K562 (cell line): Measurements from ENCODE around the gene MYPN. TPM values are rescaled to one million over a fixed set of nuclear protein-coding genes. Genes with fewer than 3 reads are reported as not detected.

Source experiments
- ATAC-seq: fragments of 200-7000 bp; cut with Tn5 transposase; 3 replicates; pipeline ENCODE4 v1.9.1; 2020; ENCODE audit warnings: moderate library complexity
- BruUV-seq: library from RNA; stranded (reverse); fragments of 400-500 nt; replicated peaks from 2 replicates; lab custom pipeline; 2021; lab: Mats Ljungman, UMichigan
- CTCF ChIA-PET: fragments of 300-600 bp; formaldehyde crosslinking; extraction: SDS; loops from one replicate; lab custom pipeline; 2021; ENCODE audit warnings: low intra/inter-chr PET ratio; lab: Yijun Ruan, JAX
- POLR2A ChIA-PET: fragments of 300-600, 350-650 bp; sonication (Branson Sonifier 250); formaldehyde crosslinking; extraction: SDS; loops from one replicate; lab custom pipeline; 2021; ENCODE audit warnings: antibody characterized with exemption, inconsistent platforms; lab: Yijun Ruan, JAX
- DNase-seq, 4 experiments: peaks; one replicate each; pipeline versions ENCODE4 v3.0.0 to v3.0.0-alpha.2; 2011 to 2018; ENCODE audit warnings: low spot score in 3 of 4, mixed read lengths in 3 of 4; ENCODE audit errors: extremely low read depth in 1 of 4
- FAIRE-seq: peaks from 2 replicates; lab custom pipeline; 2011; peaks lifted over from hg19 to GRCh38; lab: Jason Lieb, UNC
- H2AFZ ChIP-seq: 2 replicates; pipeline ENCODE4 v1.6.0; 2011; ENCODE audit warnings: low read depth, low read length, control low read depth, inconsistent platforms
- H3K27ac ChIP-seq: fragments of 200-600 bp; 3 replicates; pipeline ENCODE4 v1.8.0; 2011; ENCODE audit warnings: low read depth, mild to moderate bottlenecking, control low read depth, inconsistent platforms, low read length, moderate library complexity, mixed read lengths; ENCODE audit errors: extremely low read depth
- H3K27me3 ChIP-seq, 2 experiments: fragments of 300-600 bp in 1 of 2; 2 replicates in 1 of 2; 3 replicates in 1 of 2; pipeline versions ENCODE4 v1.6.0 to v1.8.0; 2011; ENCODE audit warnings: inconsistent platforms in 2 of 2, low read length in 2 of 2, mild to moderate bottlenecking in 1 of 2, mixed read lengths in 1 of 2, moderate library complexity in 1 of 2; ENCODE audit not compliant: control insufficient read depth in 2 of 2, insufficient read depth in 2 of 2
- H3K36me3 ChIP-seq: fragments of 300-600 bp; 3 replicates; pipeline ENCODE4 v1.8.0; 2011; ENCODE audit warnings: mild to moderate bottlenecking, low read length, inconsistent platforms; ENCODE audit not compliant: control insufficient read depth, insufficient read depth
- H3K4me1 ChIP-seq, 2 experiments: fragments of 200-600 bp in 1 of 2; replicated peaks in 1 of 2; 2 replicates in 1 of 2; 3 replicates in 1 of 2; pipeline versions ENCODE4 v1.5.1 to v1.8.0; 2011; ENCODE audit warnings: inconsistent platforms in 2 of 2, low read length in 2 of 2, mild to moderate bottlenecking in 1 of 2, mixed read lengths in 1 of 2, moderate library complexity in 1 of 2; ENCODE audit not compliant: control insufficient read depth in 2 of 2, insufficient read depth in 2 of 2
- H3K4me2 ChIP-seq: 2 replicates; pipeline ENCODE4 v1.6.1; 2011; ENCODE audit warnings: low read length, control low read depth, inconsistent platforms, mixed read lengths; ENCODE audit not compliant: insufficient read depth
- H3K4me3 ChIP-seq: fragments of 200-600 bp; sonication (generic), shearing (Covaris generic); 2 replicates; pipeline ENCODE4 v1.5.1; 2016; ENCODE audit warnings: control low read depth, inconsistent platforms
- H3K79me2 ChIP-seq: fragments of 200-600 bp; 3 replicates; pipeline ENCODE4 v1.8.0; 2011; ENCODE audit warnings: low read length, inconsistent platforms; ENCODE audit not compliant: control insufficient read depth, insufficient read depth
- H3K9ac ChIP-seq, 2 experiments: 2 replicates each; pipeline versions ENCODE4 v1.6.0 to v1.6.1; 2011; ENCODE audit warnings: low read depth in 2 of 2, low read length in 2 of 2, control low read depth in 1 of 2, inconsistent platforms in 1 of 2, mild to moderate bottlenecking in 1 of 2, mixed read lengths in 1 of 2; ENCODE audit not compliant: insufficient read depth in 1 of 2
- H3K9me1 ChIP-seq: one replicate; pipeline ENCODE4 v1.6.0; 2011; ENCODE audit warnings: inconsistent platforms, mild to moderate bottlenecking, low read length, moderate library complexity; ENCODE audit not compliant: control insufficient read depth, insufficient read depth
- H3K9me3 ChIP-seq: replicated peaks from 2 replicates; pipeline ENCODE4 v1.5.1; 2011; ENCODE audit warnings: low read depth, low read length, inconsistent platforms; ENCODE audit not compliant: control insufficient read depth, insufficient read depth
- H4K20me1 ChIP-seq: replicated peaks from 2 replicates; pipeline ENCODE4 v1.6.1; 2011; ENCODE audit warnings: low read length, inconsistent platforms, mixed read lengths; ENCODE audit not compliant: control insufficient read depth, insufficient read depth
- FOXP4 ChIP-seq: sonication (generic); formaldehyde crosslinking; IDR thresholded peaks from 2 replicates; pipeline ENCODE4 v1.8.0; 2022; ENCODE audit warnings: mild to moderate bottlenecking, missing genetic modification reagents, borderline replicate concordance
- MBD1 ChIP-seq: fragments of 250-450 bp; sonication (Bioruptor Pico); IDR thresholded peaks from 2 replicates; pipeline ENCODE4 v1.8.0; 2022; ENCODE audit warnings: inconsistent platforms
- TAF7 ChIP-seq: fragments of 450-650 bp; IDR thresholded peaks from 2 replicates; pipeline ENCODE4 v1.6.1; 2016; ENCODE audit warnings: missing genetic modification characterization, missing compliant biosample characterization
- ZBTB12 ChIP-seq: fragments of 250-450 bp; sonication (Bioruptor Pico); IDR thresholded peaks from 2 replicates; pipeline ENCODE4 v1.4.0; 2020
- ZNF407 ChIP-seq: fragments of 450-650 bp; IDR thresholded peaks from 2 replicates; pipeline ENCODE4 v1.6.1; 2016; ENCODE audit warnings: low read depth
- WGBS: fragments of 100-300 bp; shearing (Covaris generic); methylation state at CpG from one replicate; pipeline ENCODE4 v1.1.6; 2016; ENCODE audit warnings: low coverage, mixed read lengths; ENCODE audit not compliant: insufficient coverage; ENCODE audit errors: missing lambda C conversion rate; 5-methylcytosine and 5-hydroxymethylcytosine counted together
- in situ Hi-C: fragments of 300-500 bp; cut with MboI; formaldehyde crosslinking; loops from 4 replicates; pipeline ENCODE4 v1.15.0; 2018; ENCODE audit warnings: inconsistent platforms, mixed read lengths
- intact Hi-C: fragments of 100-400 bp; cut with micrococcal nuclease; formaldehyde crosslinking; loops from 2 replicates; pipeline ENCODE4 v1.14.2; 2022
- polyA plus RNA-seq, 8 experiments: library from polyadenylated mRNA; depleted of rRNA in 4 of 8; stranded (reverse) in 5 of 8; unstranded in 3 of 8; fragments of >200 nt; fragmentation: Nextera tagmentation in 2 of 8; fragmentation: Illumina TruSeq in 1 of 8; extraction: Ambion mirVana in 2 of 8; extraction: Trizol in 1 of 8; gene quantifications; 2 replicates each; pipeline versions ENCODE4 v1.2.1 to v1.2.3, GENCODE V29; 2011 to 2014; ENCODE audit warnings: inconsistent platforms in 1 of 8, missing spikeins in 1 of 8
- total RNA-seq, 7 experiments: library from RNA; depleted of rRNA in 6 of 7; stranded (reverse); fragments of >200 nt in 6 of 7; fragmentation: Illumina TruSeq in 2 of 7; extraction: Trizol in 2 of 7; gene quantifications; 2 replicates each; pipeline versions ENCODE4 v1.2.1 to v1.2.3, GENCODE V29; 2011 to 2021; ENCODE audit warnings: low replicate concordance in 1 of 7

The MYPN gene
- total and polyA plus RNA-seq, 9 of the 15 experiments (the other 6 are each of a cell fraction or from before 2014, with no cell fraction given): not detected

GRCh38 chr10:68128015-68128414 is 18.7 kb downstream of the MYPN start:
- no peak for ATAC-seq
- in situ Hi-C loops (no loop called here), intact Hi-C loops (no loop called here)
- no peaks in the 10 kb centered on the region for H3K9me3 ChIP-seq
- H3K27me3 ChIP-seq: peaks cover 0 to 5% of the 10 kb centered on the region in 2 experiments; a peak in 3 of 5 replicates
- H3K9ac ChIP-seq: no peak overlapping the region
- ChIA-PET CTCF (no interaction called here), POLR2A (interaction anchor here (0.7 to 1.6 kb wide), 3 partner anchors 8 to 1084 kb away, joined by 3 read pairs; no protein-coding TSS in a partner anchor)
- BruUV-seq: no TSS peak
- FAIRE-seq: no peak
- H3K9me1 ChIP-seq: no peaks in the 10 kb centered on the region
- no peak for DNase-seq
- no peak overlapping the region for H3K27ac ChIP-seq
- no peaks in the 10 kb centered on the region for H3K79me2 ChIP-seq
- 0% methylated on average over 2 of the region's 2 CpGs for WGBS
- H3K36me3 ChIP-seq: no peaks in the 10 kb centered on the region
- H4K20me1 ChIP-seq: no peaks in the 10 kb centered on the region
- no peak overlapping the region for H3K4me3 ChIP-seq
- no peak overlapping the region for H2AFZ ChIP-seq
- no peaks in the 10 kb centered on the region for H3K4me1 ChIP-seq
- no peak overlapping the region for H3K4me2 ChIP-seq
- TF ChIP-seq ZNF407: no peak
- TF ChIP-seq FOXP4 (CRISPR knock-in tag): no peak
- no peak for TF ChIP-seq TAF7 (tag)
- TF ChIP-seq MBD1 (CRISPR knock-in tag): no peak
- no peak for TF ChIP-seq ZBTB12 (CRISPR knock-in tag)
